ENCODE results near the gene CYP4F3.

- no peak for TF ChIP-seq EZH2 (IDR thresholded peaks at IDR 0.05; ENCODE audit: low read depth)
- TF ChIP-seq CTCF (conservative IDR thresholded peaks at IDR 0.05) = no peak
Measured at GRCh38 chr19:15679089-15679488, 38.4 kb downstream of the CYP4F3 start.

All from PC-9 (cell line).